Left ventricle myocardium inferior (tissue), 1 donor: ENCODE results near the gene CERS6. TPM values are rescaled to one million over a fixed set of nuclear protein-coding genes. Genes with fewer than 3 reads are reported as not detected.

Experiments used
- DNase-seq: peaks from one replicate; pipeline ENCODE4 v3.0.0-alpha.2; 2020
- H3K27ac ChIP-seq: fragments of 200-600 bp; replicated peaks from 2 replicates; pipeline ENCODE4 v1.8.0; 2021
- H3K27me3 ChIP-seq: fragments of 200-600 bp; 2 replicates; pipeline ENCODE4 v1.8.0; 2021; ENCODE audit warnings: low read depth
- H3K36me3 ChIP-seq: fragments of 200-600 bp; 2 replicates; pipeline ENCODE4 v1.8.0; 2021
- H3K4me1 ChIP-seq: fragments of 200-600 bp; 2 replicates; pipeline ENCODE4 v1.8.0; 2021
- H3K4me3 ChIP-seq: fragments of 200-600 bp; 2 replicates; pipeline ENCODE4 v1.8.0; 2021; ENCODE audit warnings: mild to moderate bottlenecking, moderate library complexity
- H3K9me3 ChIP-seq: fragments of 200-600 bp; replicated peaks from 2 replicates; pipeline ENCODE4 v1.8.0; 2021
- intact Hi-C: fragments of 100-400 bp; cut with micrococcal nuclease; formaldehyde crosslinking; loops from one replicate; pipeline ENCODE4 v1.11.0; 2022
- total RNA-seq: library from RNA; stranded (reverse); fragmentation: NEBNext Ultra II Directional; extraction: Animal tissue kit (Norgen Biotek cat#: 25700); gene quantifications from one replicate; pipeline ENCODE4 v1.2.1, GENCODE V29; 2021
- TF ChIP-seq, protein P1 (sequence below): fragments of 200-600 bp; IDR thresholded peaks from 2 replicates; pipeline ENCODE4 v1.8.0; 2021; ENCODE audit warnings: antibody characterized with exemption, mild to moderate bottlenecking, borderline replicate concordance
- donor health status: DM: no; HTN: yes; CAD: no; lungs with severe emphysema.

CERS6 gene
- total RNA-seq, 1 donor from 2014 or later: 68.9 TPM

DNA sequence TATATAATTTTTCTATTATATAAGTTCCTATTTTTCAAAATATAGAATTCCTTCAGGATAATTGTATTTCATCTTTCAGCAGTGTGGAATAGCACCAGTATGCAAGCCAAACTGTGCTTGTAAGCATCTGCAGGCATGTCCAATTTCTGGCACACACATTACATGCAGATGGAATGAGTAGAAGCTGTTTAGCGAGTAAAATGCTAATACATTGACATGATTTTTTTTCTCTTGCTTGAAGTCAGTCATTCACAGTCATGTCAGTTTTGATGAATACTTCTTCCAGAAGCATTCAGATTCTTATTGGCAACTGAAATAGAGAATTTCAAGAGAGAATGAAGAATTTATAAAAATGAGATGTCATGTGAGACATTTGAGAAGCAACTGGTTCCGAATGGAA lies 109.4 kb downstream of the CERS6 start:
- no peaks in the 10 kb centered on the region for H3K9me3 ChIP-seq
- TF ChIP-seq, protein P1, sequence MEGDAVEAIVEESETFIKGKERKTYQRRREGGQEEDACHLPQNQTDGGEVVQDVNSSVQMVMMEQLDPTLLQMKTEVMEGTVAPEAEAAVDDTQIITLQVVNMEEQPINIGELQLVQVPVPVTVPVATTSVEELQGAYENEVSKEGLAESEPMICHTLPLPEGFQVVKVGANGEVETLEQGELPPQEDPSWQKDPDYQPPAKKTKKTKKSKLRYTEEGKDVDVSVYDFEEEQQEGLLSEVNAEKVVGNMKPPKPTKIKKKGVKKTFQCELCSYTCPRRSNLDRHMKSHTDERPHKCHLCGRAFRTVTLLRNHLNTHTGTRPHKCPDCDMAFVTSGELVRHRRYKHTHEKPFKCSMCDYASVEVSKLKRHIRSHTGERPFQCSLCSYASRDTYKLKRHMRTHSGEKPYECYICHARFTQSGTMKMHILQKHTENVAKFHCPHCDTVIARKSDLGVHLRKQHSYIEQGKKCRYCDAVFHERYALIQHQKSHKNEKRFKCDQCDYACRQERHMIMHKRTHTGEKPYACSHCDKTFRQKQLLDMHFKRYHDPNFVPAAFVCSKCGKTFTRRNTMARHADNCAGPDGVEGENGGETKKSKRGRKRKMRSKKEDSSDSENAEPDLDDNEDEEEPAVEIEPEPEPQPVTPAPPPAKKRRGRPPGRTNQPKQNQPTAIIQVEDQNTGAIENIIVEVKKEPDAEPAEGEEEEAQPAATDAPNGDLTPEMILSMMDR: no peak
- peaks cover 10% of the 10 kb centered on the region for H3K36me3 ChIP-seq
- peak overlapping the region; percentile 1 for H3K27ac ChIP-seq
- DNase-seq: no peak
- intact Hi-C loops: no loop called here
- peaks cover 84% of the 10 kb centered on the region for H3K4me1 ChIP-seq
- no peaks in the 10 kb centered on the region for H3K27me3 ChIP-seq
- no peak overlapping the region for H3K4me3 ChIP-seq

DNA sequence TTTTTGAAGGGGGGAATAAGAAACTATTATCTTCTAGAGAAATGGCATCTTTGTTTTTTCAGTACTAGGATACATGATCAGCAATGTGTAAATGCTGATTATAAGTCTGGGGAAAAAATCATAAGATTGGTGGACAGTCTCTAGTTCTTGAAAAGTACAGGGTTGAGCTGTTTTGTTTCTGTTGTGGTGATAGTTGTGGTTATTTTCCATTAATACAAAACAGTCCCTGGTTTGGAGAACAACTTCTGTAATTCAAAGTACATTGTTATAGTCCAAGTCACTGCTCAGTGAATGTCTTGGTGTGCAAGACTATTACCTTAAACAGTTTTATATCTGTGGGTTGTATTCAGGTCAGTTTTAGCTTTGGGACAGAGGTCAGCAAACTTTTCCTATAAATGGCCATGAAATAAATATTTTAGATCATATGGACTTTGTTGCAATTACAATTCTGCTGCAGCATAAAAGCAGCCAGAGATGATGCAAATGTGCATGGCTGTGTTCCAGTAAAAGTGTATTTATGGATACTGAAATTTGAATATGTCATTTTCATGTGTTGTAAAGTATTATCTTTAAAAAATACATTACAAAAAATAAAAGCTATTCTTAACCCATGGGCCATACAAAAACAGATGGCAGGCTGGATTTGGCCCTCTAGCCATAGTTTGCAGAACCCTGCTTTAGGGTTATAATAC lies 111.0 kb downstream of the CERS6 start:
- Histone ChIP-seq H3K9me3 (no peaks in the 10 kb centered on the region), H3K27ac (peak overlapping the region; percentile 84), H3K27me3 (no peaks in the 10 kb centered on the region), H3K4me3 (no peak overlapping the region), H3K4me1 (peaks cover 82% of the 10 kb centered on the region), H3K36me3 (peaks cover 1% of the 10 kb centered on the region)
- TF ChIP-seq, protein P1: no peak
- intact Hi-C loops: no loop called here
- DNase-seq: no peak

DNA sequence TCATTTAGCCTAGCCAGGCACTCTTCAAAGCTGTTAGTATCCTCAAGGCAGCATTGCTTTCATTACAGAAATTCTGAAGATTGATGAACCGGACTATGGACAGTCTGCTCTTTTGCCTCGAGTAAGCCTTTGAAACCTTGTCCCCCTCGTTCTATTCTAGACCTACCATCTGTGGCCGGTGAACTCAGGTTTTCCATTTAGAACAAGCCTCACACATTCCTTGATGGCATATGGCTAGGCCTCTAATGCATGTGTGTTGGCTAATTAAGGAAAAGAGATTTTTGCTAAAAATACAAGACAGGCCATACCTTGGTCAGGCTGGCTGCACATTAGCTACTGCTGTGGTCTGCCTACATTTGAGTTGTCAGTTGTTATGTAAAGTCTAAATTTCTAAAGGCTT lies 111.8 kb downstream of the CERS6 start:
- TF ChIP-seq, protein P1: no peak
- peaks cover 85% of the 10 kb centered on the region for H3K4me1 ChIP-seq
- H3K27me3 ChIP-seq: no peaks in the 10 kb centered on the region
- H3K27ac ChIP-seq: peak overlapping the region; percentile 84
- no peak overlapping the region for H3K4me3 ChIP-seq
- intact Hi-C loops: no loop called here
- H3K36me3 ChIP-seq: no peaks in the 10 kb centered on the region
- H3K9me3 ChIP-seq: no peaks in the 10 kb centered on the region
- DNase-seq: no peak

GRCh38 chr2:168568476-168569267 lies 112.6 kb downstream of the CERS6 start:
- Histone ChIP-seq H3K36me3 (no peaks in the 10 kb centered on the region), H3K9me3 (no peaks in the 10 kb centered on the region), H3K4me1 (peaks cover 94% of the 10 kb centered on the region), H3K27ac (peak overlapping the region; percentile 84), H3K4me3 (peak overlapping the region; percentile 32), H3K27me3 (no peaks in the 10 kb centered on the region)
- intact Hi-C loops: no loop called here
- no peak for DNase-seq
- TF ChIP-seq, protein P1: no peak

DNA sequence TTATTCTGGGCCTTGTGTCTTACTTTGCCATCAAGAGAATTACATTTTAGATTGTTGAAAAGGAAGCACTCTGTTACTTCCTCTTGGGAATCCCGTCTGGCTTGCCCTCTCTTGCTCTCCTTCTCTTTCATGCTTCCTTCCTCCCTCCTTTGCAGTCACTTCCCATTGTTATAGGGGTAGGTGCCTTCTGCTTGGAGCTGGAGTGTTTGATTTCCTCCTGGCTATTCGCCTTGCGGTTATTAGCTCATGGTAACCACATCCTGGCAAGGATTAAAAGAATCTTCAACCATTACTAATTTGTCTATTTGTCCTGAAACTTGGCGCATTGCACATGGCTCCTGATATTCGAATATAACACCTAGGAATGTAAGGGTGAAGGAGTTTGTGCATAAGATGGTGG lies 115.0 kb downstream of the CERS6 start:
- H3K27ac ChIP-seq: no peak overlapping the region
- intact Hi-C loops: no loop called here
- H3K4me1 ChIP-seq: peaks cover 83% of the 10 kb centered on the region

More for the DNA sequence above, 115.0 kb downstream of the CERS6 start:
- Histone ChIP-seq H3K27me3 (no peaks in the 10 kb centered on the region), H3K9me3 (no peaks in the 10 kb centered on the region), H3K4me3 (no peak overlapping the region), H3K36me3 (no peaks in the 10 kb centered on the region)
- TF ChIP-seq, protein P1: no peak
- no peak for DNase-seq
